HFF-Myc (cell line): Measurements from ENCODE around the gene SPRYD3.

ENCODE experiments used
- DNase-seq: peaks from one replicate; pipeline ENCODE4 v3.0.0-alpha.2; 2011; ENCODE audit warnings: low read depth; ENCODE audit errors: extremely low read depth
- H3K4me3 ChIP-seq: replicated peaks from 2 replicates; pipeline ENCODE4 v1.5.1; 2011; ENCODE audit warnings: low read depth, mild to moderate bottlenecking, control low read depth, low read length
- TF ChIP-seq, protein P1 (sequence below): IDR thresholded peaks from 2 replicates; pipeline ENCODE4 v1.5.1; 2012; ENCODE audit warnings: mild to moderate bottlenecking, low read depth, low read length, control low read depth; ENCODE audit errors: missing control alignments

Gene SPRYD3

DNA sequence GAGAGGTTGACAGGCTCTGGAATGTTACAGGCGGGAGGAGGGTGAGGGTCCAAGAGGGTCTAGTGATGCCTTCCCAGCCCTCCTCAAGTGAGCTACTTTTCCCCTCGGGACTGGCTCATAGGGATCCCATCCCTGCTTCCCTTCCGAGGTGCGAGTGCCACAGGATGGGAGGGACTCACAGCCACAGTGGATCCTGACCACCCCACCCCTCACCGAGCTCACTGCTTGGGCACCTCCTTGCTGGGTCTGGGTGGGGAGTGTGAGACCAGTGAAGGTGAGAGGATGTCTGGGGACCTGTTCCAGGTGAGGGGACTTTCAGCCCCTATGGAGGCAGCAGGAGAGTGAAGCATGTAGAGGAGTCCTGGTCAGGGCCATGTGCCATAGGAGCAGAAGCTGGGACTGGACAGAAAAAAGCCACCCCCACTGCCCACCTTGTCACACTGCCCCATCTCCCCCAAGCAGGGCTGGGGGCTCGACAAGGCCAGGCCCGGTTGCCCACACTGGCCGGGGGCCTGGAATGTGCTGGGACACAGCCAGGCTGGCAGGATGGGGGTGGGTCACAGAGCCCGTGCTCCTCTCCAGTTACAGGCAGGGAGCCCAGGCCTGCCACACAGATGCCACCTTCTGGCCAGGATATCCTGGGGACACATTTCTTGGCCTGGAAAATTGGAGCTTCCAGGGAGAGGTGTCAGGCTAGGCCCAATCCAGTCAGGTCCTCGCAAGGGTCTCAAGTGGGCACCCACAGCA is 31.0 kb downstream of the SPRYD3 start:
- DNase-seq: no peak
- TF ChIP-seq, protein P1, sequence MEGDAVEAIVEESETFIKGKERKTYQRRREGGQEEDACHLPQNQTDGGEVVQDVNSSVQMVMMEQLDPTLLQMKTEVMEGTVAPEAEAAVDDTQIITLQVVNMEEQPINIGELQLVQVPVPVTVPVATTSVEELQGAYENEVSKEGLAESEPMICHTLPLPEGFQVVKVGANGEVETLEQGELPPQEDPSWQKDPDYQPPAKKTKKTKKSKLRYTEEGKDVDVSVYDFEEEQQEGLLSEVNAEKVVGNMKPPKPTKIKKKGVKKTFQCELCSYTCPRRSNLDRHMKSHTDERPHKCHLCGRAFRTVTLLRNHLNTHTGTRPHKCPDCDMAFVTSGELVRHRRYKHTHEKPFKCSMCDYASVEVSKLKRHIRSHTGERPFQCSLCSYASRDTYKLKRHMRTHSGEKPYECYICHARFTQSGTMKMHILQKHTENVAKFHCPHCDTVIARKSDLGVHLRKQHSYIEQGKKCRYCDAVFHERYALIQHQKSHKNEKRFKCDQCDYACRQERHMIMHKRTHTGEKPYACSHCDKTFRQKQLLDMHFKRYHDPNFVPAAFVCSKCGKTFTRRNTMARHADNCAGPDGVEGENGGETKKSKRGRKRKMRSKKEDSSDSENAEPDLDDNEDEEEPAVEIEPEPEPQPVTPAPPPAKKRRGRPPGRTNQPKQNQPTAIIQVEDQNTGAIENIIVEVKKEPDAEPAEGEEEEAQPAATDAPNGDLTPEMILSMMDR: no peak
- peak overlapping the region; percentile 57 for H3K4me3 ChIP-seq

DNA sequence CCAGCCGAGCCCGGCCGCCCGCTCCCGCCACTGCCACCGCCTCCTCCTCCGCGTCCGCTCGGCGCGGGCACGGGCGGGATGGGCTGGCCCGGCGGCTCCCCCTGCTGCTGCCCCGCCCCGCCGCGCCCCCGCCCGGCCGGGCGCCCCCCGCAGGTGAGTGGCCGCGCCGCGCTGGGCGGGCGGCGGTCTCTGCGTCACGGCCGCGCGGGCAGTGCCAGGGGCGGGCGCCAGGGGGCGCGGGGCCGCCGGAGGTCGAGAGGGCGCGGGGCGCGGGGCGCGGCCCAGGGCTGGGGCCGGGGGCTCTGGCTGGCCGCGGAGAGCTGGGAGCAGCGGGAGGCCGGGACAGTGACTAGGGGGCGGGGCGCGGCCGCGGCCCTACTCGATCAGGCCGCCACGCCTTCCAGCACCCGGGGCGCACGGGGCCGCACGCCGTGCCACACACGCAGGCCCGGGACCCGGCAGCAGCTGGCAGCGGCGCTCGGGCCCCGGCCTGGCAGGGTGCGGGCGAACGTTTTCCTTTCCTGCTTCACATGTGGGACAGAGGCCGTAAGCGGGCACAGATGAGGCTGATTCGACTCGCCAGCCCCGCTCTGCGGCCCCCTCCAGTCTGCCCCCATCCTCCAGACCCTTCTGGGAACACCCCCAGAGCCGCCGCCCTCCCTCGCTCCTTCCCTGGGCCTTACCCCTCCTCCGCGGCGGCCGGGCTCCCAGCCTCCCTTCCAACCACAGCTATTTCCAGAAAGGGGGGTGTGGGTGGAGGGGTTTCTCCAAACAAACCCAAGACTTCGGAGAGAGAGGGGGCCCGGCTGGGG is 31.8 kb downstream of the SPRYD3 start:
- peak overlapping the region; percentile 61 for H3K4me3 ChIP-seq
- TF ChIP-seq, protein P1: no peak
- no peak for DNase-seq

DNA sequence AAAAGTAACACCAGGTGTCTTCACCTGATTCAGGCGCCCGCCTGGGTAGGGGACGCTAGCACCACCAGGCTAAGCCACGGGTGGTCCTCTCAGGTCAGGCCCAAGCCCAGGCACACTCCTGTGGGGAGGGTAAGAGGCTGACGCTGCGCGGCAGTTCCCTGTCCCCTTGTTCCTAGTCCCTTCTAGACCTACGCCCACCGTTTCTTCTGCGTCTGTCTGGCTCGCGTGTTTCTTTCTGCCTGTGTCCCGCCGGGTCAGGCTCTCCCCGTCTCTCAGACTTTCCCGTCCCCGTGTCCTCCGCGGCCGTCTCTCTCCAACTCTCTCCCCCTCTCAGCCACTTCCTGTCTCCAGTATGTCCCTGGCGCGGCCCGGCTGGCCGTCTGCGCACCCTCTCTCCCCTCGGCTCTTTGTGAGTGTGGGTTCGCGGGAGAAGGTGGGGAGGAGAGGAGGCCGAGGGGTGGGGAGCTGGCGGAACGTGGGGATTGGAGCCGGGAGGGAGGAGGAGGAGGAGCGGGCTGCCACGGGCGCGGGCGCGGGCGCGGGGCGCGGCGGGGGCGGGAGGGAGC is 32.5 kb downstream of the SPRYD3 start:
- TF ChIP-seq, protein P1: no peak
- DNase-seq: no peak
- H3K4me3 ChIP-seq: peak overlapping the region; percentile 61

DNA sequence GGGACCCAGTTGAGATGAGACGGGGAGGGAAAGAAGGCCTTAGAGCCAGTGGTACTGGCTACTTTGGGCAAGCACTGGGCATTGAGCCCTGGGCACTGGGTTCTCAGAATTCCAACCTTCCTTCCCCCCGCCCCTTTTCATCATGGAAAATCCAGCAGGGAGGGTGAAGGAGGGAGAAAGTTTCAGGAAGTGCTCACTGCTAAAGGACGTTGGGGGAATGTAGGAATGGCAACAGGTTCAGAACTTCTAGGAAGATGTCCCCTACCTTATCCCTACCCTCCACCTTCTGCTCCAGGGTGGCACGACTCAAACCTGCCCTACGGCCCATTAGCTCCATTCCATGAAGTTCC is 33.5 kb downstream of the SPRYD3 start:
- no peak for DNase-seq
- peak overlapping the region; percentile 61 for H3K4me3 ChIP-seq
- TF ChIP-seq, protein P1: no peak

DNA sequence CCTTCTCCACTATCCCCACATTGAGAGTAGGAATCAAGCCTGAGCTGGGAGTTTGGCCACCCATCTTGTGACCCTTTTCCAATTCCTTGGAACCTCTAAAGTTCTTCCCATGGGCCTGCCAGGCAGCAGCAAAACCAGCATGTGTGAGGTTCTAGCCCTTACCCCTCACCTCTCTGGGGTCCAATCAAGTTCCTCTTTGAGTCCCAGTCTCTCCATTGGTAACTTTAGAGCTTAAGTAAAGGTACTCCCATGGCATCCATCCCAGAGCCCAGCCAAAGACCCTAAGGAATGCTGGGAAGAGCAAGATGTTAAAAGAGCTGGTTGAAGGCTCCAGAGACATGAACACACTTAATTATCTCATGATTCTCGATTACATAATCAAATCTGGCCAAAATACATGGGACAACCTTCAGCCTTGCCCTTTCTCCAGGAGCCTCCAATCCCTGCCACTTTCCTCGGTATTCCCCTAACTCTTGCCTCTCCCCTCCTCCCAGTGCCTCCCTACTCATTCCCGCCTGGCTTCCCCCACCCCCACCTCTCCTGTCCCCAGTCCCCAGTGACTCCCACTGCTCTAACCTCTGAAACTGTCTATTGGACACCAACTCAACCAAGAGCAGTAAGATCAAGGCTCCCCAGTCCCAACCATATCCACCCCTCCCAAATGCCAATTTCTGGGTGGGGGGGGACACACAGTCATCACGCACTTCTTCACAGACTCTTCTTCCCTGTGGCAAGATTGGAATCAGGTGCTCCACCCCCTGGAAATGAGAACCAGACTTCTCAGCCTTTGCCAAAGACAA is 34.1 kb downstream of the SPRYD3 start:
- no peak overlapping the region for H3K4me3 ChIP-seq
- DNase-seq: no peak
- TF ChIP-seq, protein P1: no peak

DNA sequence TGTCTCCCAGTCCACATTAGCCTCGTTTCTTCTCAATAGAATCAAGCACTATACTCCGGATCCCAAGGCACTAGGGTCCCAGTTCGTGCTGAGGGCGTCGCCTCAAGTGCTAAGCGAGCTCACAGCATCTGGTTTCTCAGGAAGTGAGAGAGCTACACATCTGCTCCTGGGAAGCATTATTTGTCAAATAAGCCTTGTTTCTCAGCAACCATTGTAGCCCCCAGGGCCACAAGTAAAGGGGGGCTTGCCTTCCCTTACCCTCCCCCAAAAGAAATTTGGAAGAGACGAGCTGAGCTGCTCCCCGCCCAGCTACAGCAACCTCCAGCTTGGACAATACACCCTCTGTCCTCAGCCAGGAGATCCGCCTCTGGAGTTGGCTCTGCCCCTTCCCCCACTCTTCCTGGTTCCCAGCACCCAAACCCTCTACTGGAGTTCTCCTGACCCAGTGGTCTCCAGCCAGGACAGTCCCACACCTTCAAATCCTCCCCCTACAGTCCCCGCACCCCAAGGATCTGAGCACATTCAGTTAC is 35.1 kb downstream of the SPRYD3 start:
- DNase-seq: no peak
- no peak overlapping the region for H3K4me3 ChIP-seq
- TF ChIP-seq, protein P1: no peak
